ENCODE results near the gene MUS81. TPM values are rescaled to one million over a fixed set of nuclear protein-coding genes. Genes with fewer than 3 reads are reported as not detected.
A peak's percentile ranks its signal among the peaks of the same experiment; 100 is the strongest.

Gene MUS81
- total and polyA plus RNA-seq, 2 of the 13 experiments (the other 11 are each of a cell fraction or from before 2014, with no cell fraction given): 25.6 to 30.2 TPM

DNA sequence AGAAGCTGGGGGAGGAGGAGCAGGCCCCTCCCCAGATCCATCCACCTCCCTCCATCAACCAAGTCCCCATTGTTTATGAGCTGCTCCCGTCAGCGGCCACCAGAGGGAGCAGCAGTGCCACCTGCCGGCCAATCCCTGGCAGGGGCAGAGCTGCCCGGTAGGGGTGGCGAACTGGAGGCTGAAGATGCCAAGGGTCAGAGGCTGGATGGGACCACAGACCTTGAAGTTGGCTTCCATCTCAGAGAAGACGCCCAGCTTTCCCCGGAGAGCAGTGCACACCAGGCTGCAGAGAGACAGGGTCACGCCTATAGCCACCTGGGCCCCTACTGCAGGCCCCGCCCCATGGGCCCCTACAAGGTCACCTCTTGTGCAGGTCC, 24.5 kb downstream of the MUS81 start (continued):
- TF ChIP-seq, protein P1, sequence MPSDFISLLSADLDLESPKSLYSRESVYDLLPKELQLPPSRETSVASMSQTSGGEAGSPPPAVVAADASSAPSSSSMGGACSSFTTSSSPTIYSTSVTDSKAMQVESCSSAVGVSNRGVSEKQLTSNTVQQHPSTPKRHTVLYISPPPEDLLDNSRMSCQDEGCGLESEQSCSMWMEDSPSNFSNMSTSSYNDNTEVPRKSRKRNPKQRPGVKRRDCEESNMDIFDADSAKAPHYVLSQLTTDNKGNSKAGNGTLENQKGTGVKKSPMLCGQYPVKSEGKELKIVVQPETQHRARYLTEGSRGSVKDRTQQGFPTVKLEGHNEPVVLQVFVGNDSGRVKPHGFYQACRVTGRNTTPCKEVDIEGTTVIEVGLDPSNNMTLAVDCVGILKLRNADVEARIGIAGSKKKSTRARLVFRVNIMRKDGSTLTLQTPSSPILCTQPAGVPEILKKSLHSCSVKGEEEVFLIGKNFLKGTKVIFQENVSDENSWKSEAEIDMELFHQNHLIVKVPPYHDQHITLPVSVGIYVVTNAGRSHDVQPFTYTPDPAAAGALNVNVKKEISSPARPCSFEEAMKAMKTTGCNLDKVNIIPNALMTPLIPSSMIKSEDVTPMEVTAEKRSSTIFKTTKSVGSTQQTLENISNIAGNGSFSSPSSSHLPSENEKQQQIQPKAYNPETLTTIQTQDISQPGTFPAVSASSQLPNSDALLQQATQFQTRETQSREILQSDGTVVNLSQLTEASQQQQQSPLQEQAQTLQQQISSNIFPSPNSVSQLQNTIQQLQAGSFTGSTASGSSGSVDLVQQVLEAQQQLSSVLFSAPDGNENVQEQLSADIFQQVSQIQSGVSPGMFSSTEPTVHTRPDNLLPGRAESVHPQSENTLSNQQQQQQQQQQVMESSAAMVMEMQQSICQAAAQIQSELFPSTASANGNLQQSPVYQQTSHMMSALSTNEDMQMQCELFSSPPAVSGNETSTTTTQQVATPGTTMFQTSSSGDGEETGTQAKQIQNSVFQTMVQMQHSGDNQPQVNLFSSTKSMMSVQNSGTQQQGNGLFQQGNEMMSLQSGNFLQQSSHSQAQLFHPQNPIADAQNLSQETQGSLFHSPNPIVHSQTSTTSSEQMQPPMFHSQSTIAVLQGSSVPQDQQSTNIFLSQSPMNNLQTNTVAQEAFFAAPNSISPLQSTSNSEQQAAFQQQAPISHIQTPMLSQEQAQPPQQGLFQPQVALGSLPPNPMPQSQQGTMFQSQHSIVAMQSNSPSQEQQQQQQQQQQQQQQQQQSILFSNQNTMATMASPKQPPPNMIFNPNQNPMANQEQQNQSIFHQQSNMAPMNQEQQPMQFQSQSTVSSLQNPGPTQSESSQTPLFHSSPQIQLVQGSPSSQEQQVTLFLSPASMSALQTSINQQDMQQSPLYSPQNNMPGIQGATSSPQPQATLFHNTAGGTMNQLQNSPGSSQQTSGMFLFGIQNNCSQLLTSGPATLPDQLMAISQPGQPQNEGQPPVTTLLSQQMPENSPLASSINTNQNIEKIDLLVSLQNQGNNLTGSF (CRISPR knock-in tag; IDR thresholded peaks at IDR 0.05): no peak
- TF ChIP-seq CEBPG (CRISPR knock-in tag; IDR thresholded peaks at IDR 0.05): no peak; the same call in 1 of the 2 replicates
- TF ChIP-seq SNAI1 (CRISPR knock-in tag; IDR thresholded peaks at IDR 0.05; ENCODE audit: borderline replicate concordance): no peak
- no peak for TF ChIP-seq ATRX (CRISPR knock-in tag; IDR thresholded peaks at IDR 0.05; ENCODE audit: borderline replicate concordance)
- TF ChIP-seq, protein P2, sequence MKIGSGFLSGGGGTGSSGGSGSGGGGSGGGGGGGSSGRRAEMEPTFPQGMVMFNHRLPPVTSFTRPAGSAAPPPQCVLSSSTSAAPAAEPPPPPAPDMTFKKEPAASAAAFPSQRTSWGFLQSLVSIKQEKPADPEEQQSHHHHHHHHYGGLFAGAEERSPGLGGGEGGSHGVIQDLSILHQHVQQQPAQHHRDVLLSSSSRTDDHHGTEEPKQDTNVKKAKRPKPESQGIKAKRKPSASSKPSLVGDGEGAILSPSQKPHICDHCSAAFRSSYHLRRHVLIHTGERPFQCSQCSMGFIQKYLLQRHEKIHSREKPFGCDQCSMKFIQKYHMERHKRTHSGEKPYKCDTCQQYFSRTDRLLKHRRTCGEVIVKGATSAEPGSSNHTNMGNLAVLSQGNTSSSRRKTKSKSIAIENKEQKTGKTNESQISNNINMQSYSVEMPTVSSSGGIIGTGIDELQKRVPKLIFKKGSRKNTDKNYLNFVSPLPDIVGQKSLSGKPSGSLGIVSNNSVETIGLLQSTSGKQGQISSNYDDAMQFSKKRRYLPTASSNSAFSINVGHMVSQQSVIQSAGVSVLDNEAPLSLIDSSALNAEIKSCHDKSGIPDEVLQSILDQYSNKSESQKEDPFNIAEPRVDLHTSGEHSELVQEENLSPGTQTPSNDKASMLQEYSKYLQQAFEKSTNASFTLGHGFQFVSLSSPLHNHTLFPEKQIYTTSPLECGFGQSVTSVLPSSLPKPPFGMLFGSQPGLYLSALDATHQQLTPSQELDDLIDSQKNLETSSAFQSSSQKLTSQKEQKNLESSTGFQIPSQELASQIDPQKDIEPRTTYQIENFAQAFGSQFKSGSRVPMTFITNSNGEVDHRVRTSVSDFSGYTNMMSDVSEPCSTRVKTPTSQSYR (CRISPR knock-in tag; IDR thresholded peaks at IDR 0.05; ENCODE audit: borderline replicate concordance): no peak
- no peak for TF ChIP-seq SETDB1 (CRISPR knock-in tag; IDR thresholded peaks at IDR 0.05; ENCODE audit: borderline replicate concordance)
- no peak for TF ChIP-seq PAF1 (CRISPR knock-in tag; IDR thresholded peaks at IDR 0.05)
- TF ChIP-seq NCOA5 (CRISPR knock-in tag; IDR thresholded peaks at IDR 0.05): no peak
- TF ChIP-seq CC2D1A (CRISPR knock-in tag; IDR thresholded peaks at IDR 0.05): no peak
- TF ChIP-seq ZKSCAN5 (CRISPR knock-in tag; IDR thresholded peaks at IDR 0.05): no peak
- no peak for TF ChIP-seq ZNF768 (CRISPR knock-in tag; IDR thresholded peaks at IDR 0.05)
- TF ChIP-seq, protein P3, sequence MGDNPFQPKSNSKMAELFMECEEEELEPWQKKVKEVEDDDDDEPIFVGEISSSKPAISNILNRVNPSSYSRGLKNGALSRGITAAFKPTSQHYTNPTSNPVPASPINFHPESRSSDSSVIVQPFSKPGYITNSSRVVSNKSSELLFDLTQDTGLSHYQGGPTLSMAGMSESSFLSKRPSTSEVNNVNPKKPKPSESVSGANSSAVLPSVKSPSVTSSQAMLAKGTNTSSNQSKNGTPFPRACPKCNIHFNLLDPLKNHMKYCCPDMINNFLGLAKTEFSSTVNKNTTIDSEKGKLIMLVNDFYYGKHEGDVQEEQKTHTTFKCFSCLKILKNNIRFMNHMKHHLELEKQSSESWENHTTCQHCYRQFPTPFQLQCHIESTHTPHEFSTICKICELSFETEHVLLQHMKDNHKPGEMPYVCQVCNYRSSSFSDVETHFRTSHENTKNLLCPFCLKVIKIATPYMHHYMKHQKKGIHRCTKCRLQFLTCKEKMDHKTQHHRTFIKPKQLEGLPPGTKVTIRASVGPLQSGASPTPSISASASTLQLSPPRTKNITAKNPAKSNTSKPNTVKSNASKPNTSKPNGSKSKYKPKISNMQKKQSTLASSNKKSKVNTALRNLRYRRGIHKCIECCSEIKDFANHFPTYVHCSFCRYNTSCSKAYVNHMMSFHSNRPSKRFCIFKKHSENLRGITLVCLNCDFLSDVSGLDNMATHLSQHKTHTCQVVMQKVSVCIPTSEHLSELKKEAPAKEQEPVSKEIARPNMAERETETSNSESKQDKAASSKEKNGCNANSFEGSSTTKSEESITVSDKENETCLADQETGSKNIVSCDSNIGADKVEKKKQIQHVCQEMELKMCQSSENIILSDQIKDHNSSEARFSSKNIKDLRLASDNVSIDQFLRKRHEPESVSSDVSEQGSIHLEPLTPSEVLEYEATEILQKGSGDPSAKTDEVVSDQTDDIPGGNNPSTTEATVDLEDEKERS (CRISPR knock-in tag; IDR thresholded peaks at IDR 0.05): no peak
- no peak for TF ChIP-seq ZSCAN31 (CRISPR knock-in tag; IDR thresholded peaks at IDR 0.05; ENCODE audit: low read depth)
- TF ChIP-seq ZNF501 (CRISPR knock-in tag; IDR thresholded peaks at IDR 0.05): peak; percentile 68; the same call in 1 of the 2 replicates
- no peak for TF ChIP-seq RORA (CRISPR knock-in tag; IDR thresholded peaks at IDR 0.05)
- TF ChIP-seq, protein P4, sequence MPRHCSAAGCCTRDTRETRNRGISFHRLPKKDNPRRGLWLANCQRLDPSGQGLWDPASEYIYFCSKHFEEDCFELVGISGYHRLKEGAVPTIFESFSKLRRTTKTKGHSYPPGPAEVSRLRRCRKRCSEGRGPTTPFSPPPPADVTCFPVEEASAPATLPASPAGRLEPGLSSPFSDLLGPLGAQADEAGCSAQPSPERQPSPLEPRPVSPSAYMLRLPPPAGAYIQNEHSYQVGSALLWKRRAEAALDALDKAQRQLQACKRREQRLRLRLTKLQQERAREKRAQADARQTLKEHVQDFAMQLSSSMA (CRISPR knock-in tag; IDR thresholded peaks at IDR 0.05): no peak
- TF ChIP-seq HNRNPH1 (optimal IDR thresholded peaks at IDR 0.05; ENCODE audit: low read depth, low read length): no peak
- no peak for TF ChIP-seq ZNF720 (CRISPR knock-in tag; IDR thresholded peaks at IDR 0.05)
- TF ChIP-seq ZNF562 (CRISPR knock-in tag; IDR thresholded peaks at IDR 0.05; ENCODE audit: borderline replicate concordance): no peak

Data from HepG2 (cell line).